Activated CD8-positive, alpha-beta T cell treated with anti-CD3 and anti-CD28 coated beads for 36 hours (primary cell): ENCODE measurements around the gene TTN. TPM values are rescaled to one million over a fixed set of nuclear protein-coding genes. Genes with fewer than 3 reads are reported as not detected.

Experiments
- ATAC-seq: fragments of 200-7000 bp; cut with Tn5 transposase; one replicate; pipeline ENCODE4 v1.10.0; 2021; ENCODE audit warnings: mild to moderate bottlenecking, moderate library complexity
- CTCF ChIA-PET: fragments of 350-600 bp; sonication (Branson Sonifier 250); formaldehyde crosslinking; loops from one replicate; lab custom pipeline; 2021; ENCODE audit warnings: antibody characterized with exemption; lab: Charles Lee
- POLR2A ChIA-PET: fragments of 350-600 bp; sonication (Branson Sonifier 250); formaldehyde crosslinking; loops from one replicate; lab custom pipeline; 2021; ENCODE audit warnings: antibody characterized with exemption; lab: Charles Lee
- DNase-seq: peaks from one replicate; pipeline ENCODE4 v3.0.0-alpha.2; 2020
- H3K27ac Mint-ChIP-seq: one replicate; pipeline ENCODE4 v1.8.0; 2021; ENCODE audit warnings: mild to moderate bottlenecking, mixed read lengths
- H3K27me3 Mint-ChIP-seq: one replicate; pipeline ENCODE4 v1.8.0; 2021; ENCODE audit warnings: mixed read lengths
- H3K36me3 Mint-ChIP-seq: one replicate; pipeline ENCODE4 v1.8.0; 2021; ENCODE audit warnings: low read depth, mixed read lengths
- H3K4me1 Mint-ChIP-seq: one replicate; pipeline ENCODE4 v1.8.0; 2021; ENCODE audit warnings: low read depth, mixed read lengths
- H3K4me3 Mint-ChIP-seq: one replicate; pipeline ENCODE4 v1.8.0; 2021; ENCODE audit warnings: mild to moderate bottlenecking, moderate library complexity, mixed read lengths
- H3K9me3 Mint-ChIP-seq: one replicate; pipeline ENCODE4 v1.8.0; 2021; ENCODE audit warnings: mixed read lengths
- intact Hi-C: fragments of 100-400 bp; cut with micrococcal nuclease; formaldehyde crosslinking; loops from one replicate; pipeline ENCODE4 v1.10.0; 2022
- total RNA-seq, 2 experiments: library from RNA; stranded (reverse); gene quantifications; one replicate each; pipeline ENCODE4 v1.2.3, GENCODE V29; 2021
- TF ChIP-seq, protein P1 (sequence below): fragments of 200-600 bp; IDR thresholded peaks from one replicate; pipeline ENCODE4 v1.8.0; 2022; ENCODE audit warnings: antibody characterized with exemption, mild to moderate bottlenecking

TTN gene
- total RNA-seq, 2 experiments from 2014 or later, result 2.8 to 4.3 TPM

- H3K36me3 Mint-ChIP-seq, result no peaks in the 10 kb centered on the region
These were observed 680 bp downstream of the TTN start for GRCh38 chr2:178806543-178806942.

GRCh38 chr2:178805457-178805856 is 1.8 kb downstream of the TTN start:
- DNase-seq (no peak), ATAC-seq (no peak)
- H3K27me3 Mint-ChIP-seq, result no peaks in the 10 kb centered on the region
- ChIA-PET POLR2A (no interaction called here), CTCF (interaction anchor here (0.7 to 2.0 kb wide), 7 partner anchors 9 to 299 kb away, joined by 3 to 5 read pairs (median 3); no protein-coding TSS in a partner anchor)
- no peaks in the 10 kb centered on the region for H3K9me3 Mint-ChIP-seq
- H3K4me1 Mint-ChIP-seq, result no peaks in the 10 kb centered on the region
- no peak overlapping the region for H3K4me3 Mint-ChIP-seq
- H3K36me3 Mint-ChIP-seq, result no peaks in the 10 kb centered on the region
- no peak overlapping the region for H3K27ac Mint-ChIP-seq
- intact Hi-C loops, result no loop called here
- TF ChIP-seq, protein P1, sequence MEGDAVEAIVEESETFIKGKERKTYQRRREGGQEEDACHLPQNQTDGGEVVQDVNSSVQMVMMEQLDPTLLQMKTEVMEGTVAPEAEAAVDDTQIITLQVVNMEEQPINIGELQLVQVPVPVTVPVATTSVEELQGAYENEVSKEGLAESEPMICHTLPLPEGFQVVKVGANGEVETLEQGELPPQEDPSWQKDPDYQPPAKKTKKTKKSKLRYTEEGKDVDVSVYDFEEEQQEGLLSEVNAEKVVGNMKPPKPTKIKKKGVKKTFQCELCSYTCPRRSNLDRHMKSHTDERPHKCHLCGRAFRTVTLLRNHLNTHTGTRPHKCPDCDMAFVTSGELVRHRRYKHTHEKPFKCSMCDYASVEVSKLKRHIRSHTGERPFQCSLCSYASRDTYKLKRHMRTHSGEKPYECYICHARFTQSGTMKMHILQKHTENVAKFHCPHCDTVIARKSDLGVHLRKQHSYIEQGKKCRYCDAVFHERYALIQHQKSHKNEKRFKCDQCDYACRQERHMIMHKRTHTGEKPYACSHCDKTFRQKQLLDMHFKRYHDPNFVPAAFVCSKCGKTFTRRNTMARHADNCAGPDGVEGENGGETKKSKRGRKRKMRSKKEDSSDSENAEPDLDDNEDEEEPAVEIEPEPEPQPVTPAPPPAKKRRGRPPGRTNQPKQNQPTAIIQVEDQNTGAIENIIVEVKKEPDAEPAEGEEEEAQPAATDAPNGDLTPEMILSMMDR, result no peak

More at GRCh38 chr2:178806543-178806942, 680 bp downstream of the TTN start:
- DNase-seq, result no peak
- no peak overlapping the region for H3K27ac Mint-ChIP-seq
- no peaks in the 10 kb centered on the region for H3K27me3 Mint-ChIP-seq
- intact Hi-C loops, result no loop called here
- ChIA-PET POLR2A (no interaction called here), CTCF (interaction anchor here (1.2 to 1.4 kb wide), 2 partner anchors 9 to 14 kb away, joined by 3 to 4 read pairs; no protein-coding TSS in a partner anchor)
- no peak overlapping the region for H3K4me3 Mint-ChIP-seq
- no peak for ATAC-seq
- no peaks in the 10 kb centered on the region for H3K9me3 Mint-ChIP-seq
- TF ChIP-seq, protein P1, result no peak
- H3K4me1 Mint-ChIP-seq, result no peaks in the 10 kb centered on the region

DNA sequence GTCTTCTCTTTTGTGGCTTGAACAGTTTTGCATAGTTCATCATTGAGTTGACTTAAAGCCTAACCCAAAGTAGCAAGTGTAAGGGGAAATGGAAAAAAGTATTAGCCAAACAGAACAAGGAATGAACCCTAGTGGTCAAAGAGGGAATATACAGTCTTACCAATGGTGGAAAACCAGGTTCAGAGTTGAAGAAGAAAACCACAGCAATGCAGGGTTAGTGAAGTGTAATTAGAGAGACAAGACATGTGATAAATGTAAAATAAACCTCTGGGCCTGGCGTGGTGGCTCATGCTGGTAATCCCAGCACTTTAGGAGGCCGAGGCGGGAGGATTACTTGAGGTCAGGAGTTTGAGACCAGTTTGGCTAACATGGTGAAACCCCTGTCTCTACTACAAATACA is 2.4 kb downstream of the TTN start:
- ATAC-seq, result peak; percentile 49
- H3K4me1 Mint-ChIP-seq, result no peaks in the 10 kb centered on the region
- H3K9me3 Mint-ChIP-seq, result no peaks in the 10 kb centered on the region
- TF ChIP-seq, protein P1, result peak; percentile 44
- H3K36me3 Mint-ChIP-seq, result peaks cover 2% of the 10 kb centered on the region
- no peaks in the 10 kb centered on the region for H3K27me3 Mint-ChIP-seq
- intact Hi-C loops, result no loop called here
- H3K4me3 Mint-ChIP-seq, result no peak overlapping the region
- ChIA-PET POLR2A (no interaction called here), CTCF (interaction anchor here (0.6 to 2.0 kb wide), 14 partner anchors 8 to 1052 kb away, joined by 3 to 5 read pairs (median 3); no protein-coding TSS in a partner anchor)
- no peak for DNase-seq
- H3K27ac Mint-ChIP-seq, result no peak overlapping the region

GRCh38 chr2:178800510-178800909 is 6.7 kb downstream of the TTN start:
- H3K4me3 Mint-ChIP-seq, result no peak overlapping the region
- no peak overlapping the region for H3K27ac Mint-ChIP-seq
- TF ChIP-seq, protein P1, result no peak
- intact Hi-C loops, result no loop called here
- CTCF ChIA-PET, result interaction anchor here (1.0 to 2.1 kb wide), 4 partner anchors 14 to 219 kb away, joined by 3 to 6 read pairs (median 3); no protein-coding TSS in a partner anchor
- DNase-seq (no peak), ATAC-seq (no peak)
- POLR2A ChIA-PET, result no interaction called here
- H3K36me3 Mint-ChIP-seq, result peaks cover 2% of the 10 kb centered on the region
- no peaks in the 10 kb centered on the region for H3K27me3 Mint-ChIP-seq
- H3K4me1 Mint-ChIP-seq, result no peaks in the 10 kb centered on the region
- no peaks in the 10 kb centered on the region for H3K9me3 Mint-ChIP-seq

DNA sequence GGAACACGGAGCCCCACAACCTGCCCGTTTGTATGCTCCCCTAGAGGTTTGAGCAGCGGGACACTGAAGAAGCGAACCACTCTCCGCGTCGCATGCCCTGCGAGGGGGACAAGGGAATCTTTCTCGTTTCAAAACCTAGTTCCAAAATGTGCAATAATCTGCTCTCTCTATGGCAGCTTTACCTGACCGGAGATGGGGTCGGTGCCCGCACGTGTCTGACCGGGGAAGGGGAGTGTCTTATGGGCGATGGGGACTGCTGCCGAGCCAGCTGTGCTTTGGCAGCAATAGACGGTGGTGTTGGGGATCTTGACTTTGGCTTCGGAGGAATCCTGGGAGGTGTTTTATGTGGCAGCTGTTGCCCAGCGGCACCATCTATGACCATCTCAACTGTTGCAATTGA is 7.9 kb downstream of the TTN start:
- Mint-ChIP-seq H3K9me3 (no peaks in the 10 kb centered on the region), H3K36me3 (peaks cover 2% of the 10 kb centered on the region), H3K4me1 (no peaks in the 10 kb centered on the region), H3K27ac (no peak overlapping the region), H3K27me3 (no peaks in the 10 kb centered on the region), H3K4me3 (no peak overlapping the region)
- ATAC-seq (no peak), DNase-seq (no peak)
- POLR2A ChIA-PET, result no interaction called here
- CTCF ChIA-PET, result no interaction called here
- intact Hi-C loops, result no loop called here
- TF ChIP-seq, protein P1, result no peak
